Measurements from ENCODE around the gene CD19. TPM values are rescaled to one million over a fixed set of nuclear protein-coding genes. Genes with fewer than 3 reads are reported as not detected.

CD19 gene
- total RNA-seq, 5 donors from 2014 or later (not counting 1 experiment from before 2014, with no cell fraction given), result 0.82 to 11.9 (median 3.5) TPM

DNA sequence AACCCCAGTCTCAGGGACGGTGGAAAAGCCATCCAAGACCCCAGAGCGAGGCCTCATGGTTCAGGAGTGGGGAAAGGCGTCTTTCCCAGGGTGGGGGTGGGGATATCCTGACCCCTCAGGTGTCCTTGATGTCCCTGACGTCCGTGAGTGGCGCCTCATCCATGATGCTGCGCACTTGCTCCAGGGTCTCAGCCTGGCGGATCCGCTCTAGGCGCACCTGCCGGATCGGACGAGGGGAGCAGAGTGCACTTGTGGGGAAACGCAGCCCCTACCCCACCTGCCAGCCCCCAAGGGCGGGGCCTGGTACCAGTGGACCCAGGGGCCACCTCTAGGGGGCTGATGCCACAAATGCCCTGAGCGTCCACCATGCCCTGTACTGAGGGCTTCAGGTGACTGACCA lies 26.9 kb upstream of the CD19 start:
- Histone ChIP-seq H3K36me3 (ENCODE audit: control insufficient read depth in 2 of 2, extremely low read depth in 1 of 2, insufficient read depth in 1 of 2, low read length in 1 of 2) (peaks cover 15% of the 10 kb centered on the region in 2 donors), H3K4me1 (ENCODE audit: control insufficient read depth in 1 of 2, extremely low read depth in 1 of 2, insufficient read depth in 2 of 2, low read length in 2 of 2) (peaks cover 0 to 6% of the 10 kb centered on the region in 2 experiments), H3K9me3 (no peaks in the 10 kb centered on the region), H3K27me3 (replicated peaks in 1 of 2; ENCODE audit: control insufficient read depth in 2 of 2, extremely low read depth in 1 of 2, insufficient read depth in 2 of 2, low read length in 1 of 2) (no peaks in the 10 kb centered on the region), H3K27ac (ENCODE audit: low read length) (no peak overlapping the region), H3K4me3 (ENCODE audit: control insufficient read depth in 1 of 2, extremely low read depth in 1 of 2, low read length in 1 of 2) (no peak overlapping the region)
- Mint-ChIP-seq H3K9me3 (no peaks in the 10 kb centered on the region), H3K27me3 (no peaks in the 10 kb centered on the region), H3K4me3 (no peak overlapping the region), H3K4me1 (peaks cover 0 to 3% (median 0%) of the 10 kb centered on the region in 3 donors), H3K36me3 (no peaks in the 10 kb centered on the region), H3K27ac (no peak overlapping the region)
- ChIA-PET POLR2A (no interaction called here), CTCF (no interaction called here)
- WGBS (ENCODE audit: insufficient coverage), result over 99% methylated on average over 15 of the region's 16 CpGs
- DNase-seq (no peak), ATAC-seq (replicated peaks in 1 of 4) (no peak)

DNA sequence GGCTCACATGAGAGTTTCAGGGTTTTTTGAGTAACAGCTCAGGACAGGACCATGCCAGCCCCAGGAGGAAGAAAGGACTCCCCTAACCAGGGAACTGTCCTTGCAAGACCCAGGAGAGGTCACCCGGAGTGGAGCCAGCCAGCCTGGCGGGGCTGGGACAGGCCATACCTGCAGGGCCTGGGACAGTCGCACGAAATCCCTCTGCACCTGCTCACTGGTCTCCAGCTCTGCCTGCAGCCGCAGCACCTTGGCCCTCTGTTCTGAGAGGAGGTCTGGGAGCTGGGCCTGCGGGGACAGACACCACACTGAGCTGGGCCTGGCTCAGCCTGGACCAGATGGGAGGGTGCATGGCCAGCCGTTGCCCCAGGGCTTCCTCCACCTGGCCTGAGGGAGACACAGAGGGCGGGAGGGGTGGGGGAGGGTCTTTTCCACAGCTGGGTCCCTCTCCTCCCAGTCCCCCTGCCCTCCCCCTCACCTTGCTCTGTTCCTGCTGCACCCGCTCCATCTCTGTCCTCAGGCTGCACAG lies 26.5 kb upstream of the CD19 start:
- Mint-ChIP-seq H3K27ac (no peak overlapping the region), H3K9me3 (no peaks in the 10 kb centered on the region), H3K36me3 (no peaks in the 10 kb centered on the region), H3K27me3 (no peaks in the 10 kb centered on the region), H3K4me1 (peaks cover 0 to 3% (median 0%) of the 10 kb centered on the region in 3 donors), H3K4me3 (no peak overlapping the region)
- POLR2A ChIA-PET, result no interaction called here
- H3K9me3 ChIP-seq, result no peaks in the 10 kb centered on the region
- 98% methylated on average over 7 of the region's 9 CpGs for WGBS (ENCODE audit: insufficient coverage)
- DNase-seq (no peak), ATAC-seq (replicated peaks in 1 of 4) (no peak)
- peaks cover 0 to 6% of the 10 kb centered on the region in 2 experiments for H3K4me1 ChIP-seq (ENCODE audit: control insufficient read depth in 1 of 2, extremely low read depth in 1 of 2, insufficient read depth in 2 of 2, low read length in 2 of 2)
- H3K27ac ChIP-seq (ENCODE audit: low read length), result no peak overlapping the region
- no peaks in the 10 kb centered on the region for H3K27me3 ChIP-seq (replicated peaks in 1 of 2; ENCODE audit: control insufficient read depth in 2 of 2, extremely low read depth in 1 of 2, insufficient read depth in 2 of 2, low read length in 1 of 2)
- CTCF ChIA-PET, result no interaction called here
- no peak overlapping the region for H3K4me3 ChIP-seq (ENCODE audit: control insufficient read depth in 1 of 2, extremely low read depth in 1 of 2, low read length in 1 of 2)
- H3K36me3 ChIP-seq (ENCODE audit: control insufficient read depth in 2 of 2, extremely low read depth in 1 of 2, insufficient read depth in 1 of 2, low read length in 1 of 2), result peaks cover 15 to 16% of the 10 kb centered on the region in 2 donors

DNA sequence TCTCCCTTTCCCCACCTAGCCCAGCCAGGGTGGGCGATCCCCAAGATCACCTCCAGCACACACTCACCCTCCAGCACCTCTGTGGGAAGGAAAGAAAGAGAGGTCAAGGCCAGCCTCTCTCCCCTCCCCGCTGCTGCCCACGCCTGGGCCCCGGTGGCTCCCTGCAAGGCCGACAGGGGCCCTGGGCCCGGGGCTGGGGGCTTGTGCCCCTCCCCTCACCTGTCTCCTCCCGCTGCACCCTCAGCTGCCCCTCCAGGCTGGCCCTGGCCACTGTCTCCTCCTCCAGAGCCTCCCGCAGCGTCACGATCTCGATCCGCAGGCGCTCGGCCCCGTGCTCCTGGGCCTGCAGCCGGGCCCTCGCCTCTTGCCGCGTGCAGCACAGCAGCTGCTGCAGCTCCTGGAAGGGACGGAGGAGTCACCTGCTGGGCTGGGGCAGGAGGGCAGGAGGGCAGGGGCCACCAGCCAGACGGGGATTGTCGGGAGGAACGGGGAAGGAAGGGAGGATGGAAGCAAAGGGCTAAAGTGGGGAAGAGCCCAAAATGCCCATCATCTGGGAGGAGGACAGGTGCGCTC lies 25.9 kb upstream of the CD19 start:
- Mint-ChIP-seq H3K4me3 (no peak overlapping the region), H3K4me1 (peaks cover 0 to 3% (median 0%) of the 10 kb centered on the region in 3 donors), H3K27me3 (no peaks in the 10 kb centered on the region), H3K27ac (no peak overlapping the region), H3K9me3 (no peaks in the 10 kb centered on the region), H3K36me3 (no peaks in the 10 kb centered on the region)
- WGBS (ENCODE audit: insufficient coverage), result 96% methylated on average over 19 of the region's 24 CpGs
- no peak overlapping the region for H3K27ac ChIP-seq (ENCODE audit: low read length)
- POLR2A ChIA-PET, result no interaction called here
- peaks cover 20 to 22% of the 10 kb centered on the region in 2 donors for H3K36me3 ChIP-seq (ENCODE audit: control insufficient read depth in 2 of 2, extremely low read depth in 1 of 2, insufficient read depth in 1 of 2, low read length in 1 of 2)
- ATAC-seq (replicated peaks in 1 of 4) (no peak), DNase-seq (no peak)
- H3K4me3 ChIP-seq (ENCODE audit: control insufficient read depth in 1 of 2, extremely low read depth in 1 of 2, low read length in 1 of 2), result no peak overlapping the region
- H3K4me1 ChIP-seq (ENCODE audit: control insufficient read depth in 1 of 2, extremely low read depth in 1 of 2, insufficient read depth in 2 of 2, low read length in 2 of 2), result peaks cover 0 to 6% of the 10 kb centered on the region in 2 experiments
- CTCF ChIA-PET, result no interaction called here
- H3K9me3 ChIP-seq, result no peaks in the 10 kb centered on the region
- H3K27me3 ChIP-seq (replicated peaks in 1 of 2; ENCODE audit: control insufficient read depth in 2 of 2, extremely low read depth in 1 of 2, insufficient read depth in 2 of 2, low read length in 1 of 2), result no peaks in the 10 kb centered on the region

DNA sequence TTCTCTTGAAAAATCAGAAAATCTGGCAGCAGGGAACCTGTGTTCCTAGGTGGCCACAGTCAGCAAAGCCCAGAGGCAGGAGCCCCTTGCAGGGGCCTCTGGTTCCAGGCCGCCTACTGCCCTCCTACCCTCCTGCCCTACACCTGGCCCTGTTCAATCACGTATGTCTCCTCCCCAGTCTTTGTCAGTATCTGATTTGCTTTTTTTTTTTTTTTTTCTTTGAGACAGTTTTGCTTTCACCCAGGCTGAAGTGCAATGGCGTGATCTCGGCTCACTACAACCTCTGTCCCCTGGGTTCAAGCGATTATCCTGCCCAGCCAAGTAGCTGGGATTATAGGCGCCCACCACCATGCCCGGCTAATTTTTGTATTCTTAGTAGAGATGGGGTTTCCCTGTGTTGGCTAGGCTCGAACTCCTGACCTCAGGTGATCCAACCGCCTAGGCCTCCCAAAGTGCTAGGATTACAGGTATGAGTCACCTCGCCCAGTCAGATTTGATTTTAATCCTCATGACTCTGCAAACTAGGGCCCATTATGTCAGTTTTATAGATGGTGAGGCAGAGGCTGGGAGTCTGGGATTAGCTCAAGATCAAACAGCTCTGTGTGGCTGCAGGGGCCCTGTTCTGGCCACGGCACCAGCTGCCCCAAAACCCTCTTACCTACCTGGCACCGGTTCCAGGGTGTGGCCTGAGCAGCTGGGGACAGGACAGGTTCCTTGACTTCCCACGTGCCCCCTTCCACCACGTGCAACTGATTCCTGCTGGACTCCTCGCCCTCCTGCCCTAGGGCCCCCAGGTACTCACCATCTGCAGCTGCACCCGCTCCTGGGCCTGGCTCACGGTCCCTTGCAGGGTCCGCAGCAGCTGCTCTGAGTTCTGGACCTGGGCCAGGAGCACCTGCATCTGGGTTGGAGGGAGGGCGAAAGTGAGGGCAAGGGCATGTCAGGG lies 21.4 kb upstream of the CD19 start:
- POLR2A ChIA-PET, result interaction anchor here in 1 of 2 donors (0.6 to 0.7 kb wide), 2 partner anchors 65 to 722 kb away, joined by 4 to 11 read pairs; no protein-coding TSS in a partner anchor
- Histone ChIP-seq H3K36me3 (ENCODE audit: control insufficient read depth in 2 of 2, extremely low read depth in 1 of 2, insufficient read depth in 1 of 2, low read length in 1 of 2) (peaks cover 25 to 35% of the 10 kb centered on the region in 2 donors), H3K4me1 (ENCODE audit: control insufficient read depth in 1 of 2, extremely low read depth in 1 of 2, insufficient read depth in 2 of 2, low read length in 2 of 2) (no peaks in the 10 kb centered on the region), H3K4me3 (ENCODE audit: control insufficient read depth in 1 of 2, extremely low read depth in 1 of 2, low read length in 1 of 2) (no peak overlapping the region), H3K27me3 (replicated peaks in 1 of 2; ENCODE audit: control insufficient read depth in 2 of 2, extremely low read depth in 1 of 2, insufficient read depth in 2 of 2, low read length in 1 of 2) (no peaks in the 10 kb centered on the region), H3K9me3 (no peaks in the 10 kb centered on the region), H3K27ac (ENCODE audit: low read length) (no peak overlapping the region)
- Mint-ChIP-seq H3K4me1 (no peaks in the 10 kb centered on the region), H3K4me3 (no peak overlapping the region), H3K27ac (no peak overlapping the region), H3K36me3 (peaks cover 13% of the 10 kb centered on the region), H3K9me3 (no peaks in the 10 kb centered on the region), H3K27me3 (no peaks in the 10 kb centered on the region)
- CTCF ChIA-PET, result interaction anchor here (0.5 to 0.6 kb wide), 2 partner anchors 11 to 24 kb away, joined by 3 read pairs; no protein-coding TSS in a partner anchor
- 89% methylated on average over 14 of the region's 19 CpGs for WGBS (ENCODE audit: insufficient coverage)
- no peak for ATAC-seq (replicated peaks in 1 of 4)
- DNase-seq, result no peak

DNA sequence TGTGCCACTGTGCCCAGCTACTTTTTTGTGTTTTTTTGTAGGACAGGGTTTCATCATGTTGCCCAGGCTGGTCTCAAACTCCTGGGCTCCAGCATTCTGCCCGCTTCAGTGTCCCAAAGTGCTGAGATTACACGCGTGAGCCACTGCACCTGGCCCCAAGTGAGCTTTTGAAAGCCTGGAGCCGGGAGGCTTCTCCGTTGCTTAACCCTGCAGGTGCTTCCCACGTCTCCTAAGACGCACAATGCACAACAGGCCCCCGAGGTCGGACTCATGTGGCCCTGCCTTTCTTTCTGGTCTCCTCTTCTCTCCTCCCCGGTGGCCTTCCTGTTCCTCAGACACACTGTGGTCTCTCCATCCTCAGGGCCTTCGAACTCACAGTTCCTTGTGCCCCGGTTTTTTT lies 19.2 kb upstream of the CD19 start:
- H3K36me3 ChIP-seq (ENCODE audit: control insufficient read depth in 2 of 2, extremely low read depth in 1 of 2, insufficient read depth in 1 of 2, low read length in 1 of 2), result peaks cover 28 to 43% of the 10 kb centered on the region in 2 donors
- Mint-ChIP-seq H3K9me3 (no peaks in the 10 kb centered on the region), H3K27me3 (no peaks in the 10 kb centered on the region), H3K36me3 (peaks cover 22% of the 10 kb centered on the region), H3K27ac (no peak overlapping the region), H3K4me1 (no peaks in the 10 kb centered on the region), H3K4me3 (no peak overlapping the region)
- WGBS (ENCODE audit: insufficient coverage), result 98% methylated on average over 12 of the region's 12 CpGs
- ChIA-PET POLR2A (no interaction called here), CTCF (interaction anchor here in 1 of 2 donors (0.6 kb wide), 1 partner anchor 23 kb away, joined by 3 read pairs; no protein-coding TSS in a partner anchor)
- no peak overlapping the region for H3K4me3 ChIP-seq (ENCODE audit: control insufficient read depth in 1 of 2, extremely low read depth in 1 of 2, low read length in 1 of 2)
- no peaks in the 10 kb centered on the region for H3K9me3 ChIP-seq
- H3K27me3 ChIP-seq (replicated peaks in 1 of 2; ENCODE audit: control insufficient read depth in 2 of 2, extremely low read depth in 1 of 2, insufficient read depth in 2 of 2, low read length in 1 of 2), result no peaks in the 10 kb centered on the region
- H3K27ac ChIP-seq (ENCODE audit: low read length), result no peak overlapping the region
- no peak for DNase-seq
- no peak for ATAC-seq (replicated peaks in 1 of 4)
- no peaks in the 10 kb centered on the region for H3K4me1 ChIP-seq (ENCODE audit: control insufficient read depth in 1 of 2, extremely low read depth in 1 of 2, insufficient read depth in 2 of 2, low read length in 2 of 2)

DNA sequence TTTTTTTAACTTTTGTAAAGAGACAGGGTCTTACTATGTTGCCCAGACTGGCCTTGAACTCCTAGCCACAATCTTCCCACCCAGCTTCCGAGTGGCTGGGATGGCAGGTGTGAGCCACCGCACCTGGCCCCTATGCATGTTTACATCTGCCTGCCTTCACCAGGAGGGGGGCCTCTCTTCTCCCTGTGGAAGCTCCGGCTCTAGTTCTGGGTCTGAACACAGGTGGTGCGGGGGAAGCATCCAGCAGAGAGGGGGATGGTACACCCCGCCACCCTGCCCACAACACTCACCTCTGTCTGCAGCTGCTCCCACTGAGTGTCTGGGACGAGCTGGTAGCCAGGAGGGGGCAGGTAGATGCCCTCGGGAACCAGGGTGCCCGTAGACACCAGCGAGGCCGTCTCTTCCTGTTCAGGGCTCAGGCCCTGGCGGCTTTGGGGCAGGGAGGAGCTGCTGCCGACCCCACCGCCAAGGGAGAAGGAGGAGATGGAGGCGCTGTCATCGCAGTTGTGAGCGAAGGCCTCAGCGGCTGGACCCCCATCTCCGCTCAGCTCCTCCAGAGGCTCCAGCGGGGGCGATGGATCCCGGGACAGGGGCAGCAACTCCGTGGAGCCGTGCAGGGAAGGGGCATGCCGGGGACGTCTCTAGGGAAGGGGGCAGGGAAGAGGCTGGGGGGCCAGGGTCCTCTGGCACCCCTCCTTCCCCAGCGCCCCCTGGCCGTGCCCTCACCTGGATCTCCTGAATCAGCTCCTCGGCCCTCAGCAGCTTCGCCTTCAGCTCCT lies 17.6 kb upstream of the CD19 start:
- Histone ChIP-seq H3K36me3 (ENCODE audit: control insufficient read depth in 2 of 2, extremely low read depth in 1 of 2, insufficient read depth in 1 of 2, low read length in 1 of 2) (peaks cover 22 to 41% of the 10 kb centered on the region in 2 donors), H3K27ac (ENCODE audit: low read length) (no peak overlapping the region), H3K27me3 (replicated peaks in 1 of 2; ENCODE audit: control insufficient read depth in 2 of 2, extremely low read depth in 1 of 2, insufficient read depth in 2 of 2, low read length in 1 of 2) (no peaks in the 10 kb centered on the region), H3K4me3 (ENCODE audit: control insufficient read depth in 1 of 2, extremely low read depth in 1 of 2, low read length in 1 of 2) (no peak overlapping the region), H3K9me3 (no peaks in the 10 kb centered on the region), H3K4me1 (ENCODE audit: control insufficient read depth in 1 of 2, extremely low read depth in 1 of 2, insufficient read depth in 2 of 2, low read length in 2 of 2) (no peaks in the 10 kb centered on the region)
- Mint-ChIP-seq H3K4me3 (no peak overlapping the region), H3K4me1 (no peaks in the 10 kb centered on the region), H3K27ac (no peak overlapping the region), H3K27me3 (no peaks in the 10 kb centered on the region), H3K36me3 (peaks cover 26% of the 10 kb centered on the region), H3K9me3 (no peaks in the 10 kb centered on the region)
- ATAC-seq (replicated peaks in 1 of 4), result no peak
- 95% methylated on average over 15 of the region's 29 CpGs for WGBS (ENCODE audit: insufficient coverage)
- ChIA-PET CTCF (no interaction called here), POLR2A (interaction anchor here in 1 of 2 donors (0.5 kb wide), 1 partner anchor 24 kb away, joined by 3 read pairs; no protein-coding TSS in a partner anchor)
- no peak for DNase-seq
